ENCODE measurements around the gene LIPK. TPM values are rescaled to one million over a fixed set of nuclear protein-coding genes. Genes with fewer than 3 reads are reported as not detected.

The LIPK gene
- total RNA-seq, 1 experiment from 2014 or later = not detected

DNA sequence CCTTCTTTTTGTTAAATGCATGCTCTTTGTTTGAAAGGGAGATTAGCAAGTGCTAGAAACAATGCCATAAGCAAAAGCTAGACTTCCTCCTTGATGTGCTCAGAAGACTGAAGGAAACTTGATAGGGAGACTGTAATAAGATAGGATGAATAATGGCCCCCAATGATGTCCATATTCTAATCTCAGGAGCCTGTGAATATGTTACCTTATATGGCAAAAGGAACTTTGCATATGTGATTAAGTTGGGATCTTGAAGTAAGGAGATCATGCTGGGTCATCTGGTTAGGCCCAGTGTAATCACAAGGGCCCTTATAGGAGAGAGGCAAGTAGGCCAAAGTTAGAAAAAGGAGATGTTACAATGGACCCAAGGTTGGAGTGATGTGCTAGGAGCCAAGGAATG, 82.9 kb downstream of the LIPK start:
- peaks cover 6% of the 10 kb centered on the region; the same call in 1 of the 2 replicates for H3K4me1 Mint-ChIP-seq
- DNase-seq (ENCODE audit: low spot score) (no peak), ATAC-seq (peak; percentile 29)
- TF ChIP-seq ESRRA (CRISPR knock-in tag; IDR thresholded peaks at IDR 0.05; ENCODE audit: borderline replicate concordance) = no peak
- TF ChIP-seq CTCF (IDR thresholded peaks at IDR 0.05) = no peak
- TF ChIP-seq, protein P1, sequence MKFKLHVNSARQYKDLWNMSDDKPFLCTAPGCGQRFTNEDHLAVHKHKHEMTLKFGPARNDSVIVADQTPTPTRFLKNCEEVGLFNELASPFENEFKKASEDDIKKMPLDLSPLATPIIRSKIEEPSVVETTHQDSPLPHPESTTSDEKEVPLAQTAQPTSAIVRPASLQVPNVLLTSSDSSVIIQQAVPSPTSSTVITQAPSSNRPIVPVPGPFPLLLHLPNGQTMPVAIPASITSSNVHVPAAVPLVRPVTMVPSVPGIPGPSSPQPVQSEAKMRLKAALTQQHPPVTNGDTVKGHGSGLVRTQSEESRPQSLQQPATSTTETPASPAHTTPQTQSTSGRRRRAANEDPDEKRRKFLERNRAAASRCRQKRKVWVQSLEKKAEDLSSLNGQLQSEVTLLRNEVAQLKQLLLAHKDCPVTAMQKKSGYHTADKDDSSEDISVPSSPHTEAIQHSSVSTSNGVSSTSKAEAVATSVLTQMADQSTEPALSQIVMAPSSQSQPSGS (CRISPR knock-in tag; IDR thresholded peaks at IDR 0.05; ENCODE audit: borderline replicate concordance, low read depth) = no peak
- TF ChIP-seq, protein P2, sequence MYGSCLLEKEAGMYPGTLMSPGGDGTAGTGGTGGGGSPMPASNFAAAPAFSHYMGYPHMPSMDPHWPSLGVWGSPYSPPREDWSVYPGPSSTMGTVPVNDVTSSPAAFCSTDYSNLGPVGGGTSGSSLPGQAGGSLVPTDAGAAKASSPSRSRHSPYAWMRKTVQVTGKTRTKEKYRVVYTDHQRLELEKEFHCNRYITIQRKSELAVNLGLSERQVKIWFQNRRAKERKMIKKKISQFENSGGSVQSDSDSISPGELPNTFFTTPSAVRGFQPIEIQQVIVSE (CRISPR knock-in tag; IDR thresholded peaks at IDR 0.05; ENCODE audit: borderline replicate concordance) = no peak
- no peak for TF ChIP-seq IRF1 (CRISPR knock-in tag; IDR thresholded peaks at IDR 0.05)
- no peak overlapping the region for H3K27ac Mint-ChIP-seq
- H3K36me3 Mint-ChIP-seq = no peaks in the 10 kb centered on the region
- ChIA-PET CTCF (interaction anchor here (3.3 kb wide), 1 partner anchor 60 kb away, joined by 24 read pairs; no protein-coding TSS in a partner anchor), POLR2A (no interaction called here)
- no peaks in the 10 kb centered on the region for H3K27me3 Mint-ChIP-seq (ENCODE audit: low read depth)
- 0 out of 2 replicates have a peak, but pooled peaks cover 4% of the 10 kb centered on the region for H3K9me3 Mint-ChIP-seq
- H3K4me3 Mint-ChIP-seq = no peak overlapping the region

GRCh38 chr10:88791924-88792323, 85.9 kb downstream of the LIPK start:
- CTCF ChIA-PET = interaction anchor here (1.2 kb wide), 1 partner anchor 63 kb away, joined by 8 read pairs; no protein-coding TSS in a partner anchor
- Mint-ChIP-seq H3K27me3 (ENCODE audit: low read depth) (no peaks in the 10 kb centered on the region), H3K4me1 (peaks cover 6% of the 10 kb centered on the region; the same call in 1 of the 2 replicates), H3K9me3 (0 out of 2 replicates have a peak, but pooled peaks cover 4% of the 10 kb centered on the region), H3K27ac (no peak overlapping the region), H3K4me3 (no peak overlapping the region), H3K36me3 (no peaks in the 10 kb centered on the region)
- DNase-seq (ENCODE audit: low spot score) (peak; percentile 34), ATAC-seq (peak; percentile 95)
- POLR2A ChIA-PET = no interaction called here
- TF ChIP-seq NR3C1 (CRISPR knock-in tag; conservative IDR thresholded peaks at IDR 0.05; ENCODE audit: low read depth) (no peak), MLX (CRISPR knock-in tag; IDR thresholded peaks at IDR 0.05) (no peak), ATF6 (CRISPR knock-in tag; IDR thresholded peaks at IDR 0.05) (no peak), JUN (CRISPR knock-in tag; IDR thresholded peaks at IDR 0.05) (no peak), TP53 (CRISPR knock-in tag; IDR thresholded peaks at IDR 0.05) (no peak), ZNF219 (CRISPR knock-in tag; IDR thresholded peaks at IDR 0.05; ENCODE audit: borderline replicate concordance) (no peak), NR1H2 (CRISPR knock-in tag; IDR thresholded peaks at IDR 0.05) (no peak), ZBTB43 (CRISPR knock-in tag; IDR thresholded peaks at IDR 0.05) (no peak), RELA (CRISPR knock-in tag; IDR thresholded peaks at IDR 0.05; ENCODE audit: borderline replicate concordance) (no peak), CBFB (CRISPR knock-in tag; IDR thresholded peaks at IDR 0.05; ENCODE audit: low read depth) (no peak), IRF2 (CRISPR knock-in tag; IDR thresholded peaks at IDR 0.05; ENCODE audit: borderline replicate concordance, low read depth) (no peak), GABPB1 (CRISPR knock-in tag; IDR thresholded peaks at IDR 0.05) (no peak)
- TF ChIP-seq, protein P3, sequence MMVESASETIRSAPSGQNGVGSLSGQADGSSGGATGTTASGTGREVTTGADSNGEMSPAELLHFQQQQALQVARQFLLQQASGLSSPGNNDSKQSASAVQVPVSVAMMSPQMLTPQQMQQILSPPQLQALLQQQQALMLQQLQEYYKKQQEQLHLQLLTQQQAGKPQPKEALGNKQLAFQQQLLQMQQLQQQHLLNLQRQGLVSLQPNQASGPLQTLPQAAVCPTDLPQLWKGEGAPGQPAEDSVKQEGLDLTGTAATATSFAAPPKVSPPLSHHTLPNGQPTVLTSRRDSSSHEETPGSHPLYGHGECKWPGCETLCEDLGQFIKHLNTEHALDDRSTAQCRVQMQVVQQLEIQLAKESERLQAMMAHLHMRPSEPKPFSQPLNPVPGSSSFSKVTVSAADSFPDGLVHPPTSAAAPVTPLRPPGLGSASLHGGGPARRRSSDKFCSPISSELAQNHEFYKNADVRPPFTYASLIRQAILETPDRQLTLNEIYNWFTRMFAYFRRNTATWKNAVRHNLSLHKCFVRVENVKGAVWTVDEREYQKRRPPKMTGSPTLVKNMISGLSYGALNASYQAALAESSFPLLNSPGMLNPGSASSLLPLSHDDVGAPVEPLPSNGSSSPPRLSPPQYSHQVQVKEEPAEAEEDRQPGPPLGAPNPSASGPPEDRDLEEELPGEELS (CRISPR knock-in tag; IDR thresholded peaks at IDR 0.05) = no peak
- TF ChIP-seq, protein P4, sequence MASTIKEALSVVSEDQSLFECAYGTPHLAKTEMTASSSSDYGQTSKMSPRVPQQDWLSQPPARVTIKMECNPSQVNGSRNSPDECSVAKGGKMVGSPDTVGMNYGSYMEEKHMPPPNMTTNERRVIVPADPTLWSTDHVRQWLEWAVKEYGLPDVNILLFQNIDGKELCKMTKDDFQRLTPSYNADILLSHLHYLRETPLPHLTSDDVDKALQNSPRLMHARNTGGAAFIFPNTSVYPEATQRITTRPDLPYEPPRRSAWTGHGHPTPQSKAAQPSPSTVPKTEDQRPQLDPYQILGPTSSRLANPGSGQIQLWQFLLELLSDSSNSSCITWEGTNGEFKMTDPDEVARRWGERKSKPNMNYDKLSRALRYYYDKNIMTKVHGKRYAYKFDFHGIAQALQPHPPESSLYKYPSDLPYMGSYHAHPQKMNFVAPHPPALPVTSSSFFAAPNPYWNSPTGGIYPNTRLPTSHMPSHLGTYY (CRISPR knock-in tag; IDR thresholded peaks at IDR 0.05) = no peak
- TF ChIP-seq, protein P5, sequence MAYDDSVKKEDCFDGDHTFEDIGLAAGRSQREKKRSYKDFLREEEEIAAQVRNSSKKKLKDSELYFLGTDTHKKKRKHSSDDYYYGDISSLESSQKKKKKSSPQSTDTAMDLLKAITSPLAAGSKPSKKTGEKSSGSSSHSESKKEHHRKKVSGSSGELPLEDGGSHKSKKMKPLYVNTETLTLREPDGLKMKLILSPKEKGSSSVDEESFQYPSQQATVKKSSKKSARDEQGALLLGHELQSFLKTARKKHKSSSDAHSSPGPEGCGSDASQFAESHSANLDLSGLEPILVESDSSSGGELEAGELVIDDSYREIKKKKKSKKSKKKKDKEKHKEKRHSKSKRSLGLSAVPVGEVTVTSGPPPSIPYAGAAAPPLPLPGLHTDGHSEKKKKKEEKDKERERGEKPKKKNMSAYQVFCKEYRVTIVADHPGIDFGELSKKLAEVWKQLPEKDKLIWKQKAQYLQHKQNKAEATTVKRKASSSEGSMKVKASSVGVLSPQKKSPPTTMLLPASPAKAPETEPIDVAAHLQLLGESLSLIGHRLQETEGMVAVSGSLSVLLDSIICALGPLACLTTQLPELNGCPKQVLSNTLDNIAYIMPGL (CRISPR knock-in tag; IDR thresholded peaks at IDR 0.05) = no peak
